Lower leg skin (tissue), 4 donors: ENCODE measurements around the gene POU2AF1. TPM values are rescaled to one million over a fixed set of nuclear protein-coding genes. Genes with fewer than 3 reads are reported as not detected.
"Not testable (repeated sequence)": the region's sequence is repeated elsewhere in the genome, so short reads cannot be mapped to it uniquely, and the experiment has no call there.

Source experiments
- DNase-seq, 2 donors: peaks; one replicate each; pipeline ENCODE4 v3.0.0-alpha.2; 2019; ENCODE audit warnings: low spot score in 2 of 2
- H3K4me3 ChIP-seq: fragments of 200-600 bp; sonication (generic); 2 replicates; pipeline ENCODE4 v1.5.1; 2017; ENCODE audit warnings: mild to moderate bottlenecking, low read depth; ENCODE audit not compliant: poor library complexity, severe bottlenecking
- POLR2A ChIP-seq, 2 donors: fragments of 450-650 bp; IDR thresholded peaks; one replicate each; pipeline ENCODE4 v1.6.1; 2016 to 2017; ENCODE audit warnings: antibody characterized with exemption in 2 of 2, mild to moderate bottlenecking in 1 of 2, moderate library complexity in 1 of 2
- WGBS, 2 donors: methylation state at CpG; one replicate each; pipeline ENCODE4 v1.1.5; 2018; 5-methylcytosine and 5-hydroxymethylcytosine counted together
- intact Hi-C: fragments of 100-400 bp; cut with DNase I; formaldehyde crosslinking; loops from one replicate; pipeline ENCODE4 v1.15.0; 2023; ENCODE audit warnings: low total_unique reads
- total RNA-seq, 4 donors: library from RNA; depleted of rRNA; stranded (reverse); fragments of >200 nt; gene quantifications; one replicate each; pipeline ENCODE4 v1.1.0, GENCODE V29; 2016
- TF ChIP-seq, protein P1 (sequence below), 3 donors: fragments of 450-650 bp; IDR thresholded peaks; one replicate each; pipeline ENCODE4 v1.5.1; 2016; ENCODE audit warnings: antibody characterized with exemption in 3 of 3, mild to moderate bottlenecking in 3 of 3, moderate library complexity in 2 of 3

The POU2AF1 gene
- total RNA-seq, 4 donors from 2014 or later, result 0.13 TPM; not detected in 3

DNA sequence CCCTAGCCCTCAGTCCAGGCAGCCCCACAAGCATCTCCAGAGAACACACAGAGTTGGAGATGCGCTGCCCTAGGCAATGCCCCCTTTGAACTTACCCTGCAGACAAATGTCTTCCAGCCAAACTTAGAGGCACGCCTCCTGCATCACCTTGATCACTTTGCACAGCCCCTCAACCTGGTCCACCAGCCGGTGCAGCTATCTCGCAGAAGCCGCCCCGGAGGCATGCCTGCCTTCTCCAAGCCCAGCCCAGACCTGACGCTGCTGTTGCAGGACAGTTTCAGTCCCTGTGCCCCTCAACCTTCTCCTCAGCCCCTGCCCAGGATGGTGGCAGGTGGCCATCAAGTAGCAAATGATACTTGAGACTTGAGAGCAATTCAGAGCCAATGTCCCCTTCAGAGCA is 16.7 kb upstream of the POU2AF1 start:
- H3K4me3 ChIP-seq, result no peak overlapping the region
- intact Hi-C loops, result no loop called here
- DNase-seq, result no peak
- WGBS, 2 donors, result 88 to 92% methylated on average over 7 of the region's 7 CpGs
- no peak for TF ChIP-seq POLR2A (IDR thresholded peaks at IDR 0.05)
- TF ChIP-seq, protein P1, sequence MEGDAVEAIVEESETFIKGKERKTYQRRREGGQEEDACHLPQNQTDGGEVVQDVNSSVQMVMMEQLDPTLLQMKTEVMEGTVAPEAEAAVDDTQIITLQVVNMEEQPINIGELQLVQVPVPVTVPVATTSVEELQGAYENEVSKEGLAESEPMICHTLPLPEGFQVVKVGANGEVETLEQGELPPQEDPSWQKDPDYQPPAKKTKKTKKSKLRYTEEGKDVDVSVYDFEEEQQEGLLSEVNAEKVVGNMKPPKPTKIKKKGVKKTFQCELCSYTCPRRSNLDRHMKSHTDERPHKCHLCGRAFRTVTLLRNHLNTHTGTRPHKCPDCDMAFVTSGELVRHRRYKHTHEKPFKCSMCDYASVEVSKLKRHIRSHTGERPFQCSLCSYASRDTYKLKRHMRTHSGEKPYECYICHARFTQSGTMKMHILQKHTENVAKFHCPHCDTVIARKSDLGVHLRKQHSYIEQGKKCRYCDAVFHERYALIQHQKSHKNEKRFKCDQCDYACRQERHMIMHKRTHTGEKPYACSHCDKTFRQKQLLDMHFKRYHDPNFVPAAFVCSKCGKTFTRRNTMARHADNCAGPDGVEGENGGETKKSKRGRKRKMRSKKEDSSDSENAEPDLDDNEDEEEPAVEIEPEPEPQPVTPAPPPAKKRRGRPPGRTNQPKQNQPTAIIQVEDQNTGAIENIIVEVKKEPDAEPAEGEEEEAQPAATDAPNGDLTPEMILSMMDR (IDR thresholded peaks at IDR 0.05), result no peak

DNA sequence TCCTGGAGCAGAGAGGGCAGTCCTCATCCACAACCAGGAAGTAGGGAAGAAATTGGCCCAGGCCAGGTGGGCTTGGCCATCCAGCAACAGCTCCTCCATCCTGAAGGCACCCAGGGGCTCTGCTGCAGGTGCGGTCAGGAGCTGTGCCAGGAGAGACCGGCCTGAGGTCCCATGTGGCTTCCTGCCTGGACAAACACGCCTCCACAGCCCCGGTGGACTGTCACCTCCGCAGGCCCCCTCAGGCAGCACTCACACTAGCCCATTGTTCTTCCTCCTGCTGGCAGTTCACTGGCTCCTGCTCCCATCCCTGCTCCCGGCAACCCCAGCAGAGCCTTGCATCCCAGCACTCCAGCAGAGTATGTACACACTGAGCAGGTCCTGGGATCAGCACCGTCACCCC is 16.0 kb upstream of the POU2AF1 start:
- DNase-seq, result no peak
- TF ChIP-seq, protein P1 (IDR thresholded peaks at IDR 0.05), result no peak
- intact Hi-C loops, result no loop called here
- 69 to 86% methylated on average over 7 of the region's 7 CpGs for WGBS, 2 donors
- no peak overlapping the region for H3K4me3 ChIP-seq

DNA sequence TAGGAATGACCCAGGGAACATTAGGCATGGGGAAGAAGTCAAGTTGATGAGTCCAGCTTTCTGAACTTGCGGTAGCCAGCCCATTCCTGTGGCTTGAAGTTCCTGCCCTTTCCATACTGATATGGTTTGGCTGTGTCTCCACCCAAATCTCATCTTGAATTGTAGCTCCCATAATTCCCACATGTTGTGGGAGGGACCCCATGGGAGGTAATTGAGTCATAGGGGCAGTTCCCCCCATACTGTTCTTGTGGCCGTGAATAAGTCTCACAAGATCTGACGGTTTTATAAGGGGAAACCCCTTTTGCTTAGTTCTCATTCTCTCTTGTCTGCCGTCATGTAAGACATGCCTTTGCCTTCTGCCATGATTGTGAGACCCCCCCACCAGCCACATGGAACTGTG is 15.1 kb upstream of the POU2AF1 start:
- intact Hi-C loops, DNase-seq, H3K4me3 ChIP-seq: not testable (repeated sequence)
- WGBS, 2 donors, result 67 to 82% methylated on average over 4 of the region's 4 CpGs

DNA sequence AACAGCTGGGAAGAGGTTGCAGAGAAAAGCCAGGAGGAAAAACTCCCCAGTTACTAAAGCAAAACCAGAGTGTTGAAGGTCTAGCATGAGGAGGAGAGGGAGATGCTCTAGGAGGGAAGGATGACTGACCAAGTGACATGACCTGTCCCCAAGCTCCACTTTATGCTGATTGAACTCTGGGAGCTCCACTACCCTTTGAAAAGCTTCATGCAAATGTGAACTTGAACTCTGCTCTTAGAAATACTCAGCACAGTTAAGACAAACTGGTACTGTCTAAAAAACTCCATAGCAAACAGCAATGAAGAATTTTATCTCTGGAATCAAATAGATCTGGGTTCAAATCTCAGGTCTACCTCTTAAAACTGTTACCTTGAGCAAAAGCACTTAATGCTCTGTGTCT is 14.5 kb upstream of the POU2AF1 start:
- intact Hi-C loops, result no loop called here
- DNase-seq, result no peak
- H3K4me3 ChIP-seq, result no peak overlapping the region
- TF ChIP-seq POLR2A (IDR thresholded peaks at IDR 0.05), result no peak
- TF ChIP-seq, protein P1 (IDR thresholded peaks at IDR 0.05), result no peak

DNA sequence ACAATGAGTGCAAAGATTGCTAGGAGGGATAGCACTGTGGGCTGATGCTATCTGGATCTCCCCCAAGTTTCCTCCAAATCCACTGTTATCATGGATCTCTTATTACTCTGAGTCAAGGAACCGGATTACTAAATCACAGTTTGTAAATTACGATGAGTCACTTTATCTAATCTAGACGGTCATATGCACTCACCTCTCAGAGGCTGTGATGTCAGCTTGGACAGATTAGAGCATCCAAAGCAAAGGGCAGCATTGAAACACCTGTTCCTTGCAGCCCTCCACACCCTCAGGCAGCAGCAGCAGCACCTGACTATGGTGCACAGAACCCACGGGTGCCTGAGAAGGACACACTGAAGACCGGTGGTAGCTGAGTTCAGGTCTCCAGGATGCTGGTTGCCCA is 14.0 kb upstream of the POU2AF1 start:
- no peak overlapping the region for H3K4me3 ChIP-seq
- 69 to 71% methylated on average over 5 of the region's 5 CpGs for WGBS, 2 donors
- no peak for DNase-seq
- TF ChIP-seq, protein P1 (IDR thresholded peaks at IDR 0.05), result no peak
- intact Hi-C loops, result no loop called here

DNA sequence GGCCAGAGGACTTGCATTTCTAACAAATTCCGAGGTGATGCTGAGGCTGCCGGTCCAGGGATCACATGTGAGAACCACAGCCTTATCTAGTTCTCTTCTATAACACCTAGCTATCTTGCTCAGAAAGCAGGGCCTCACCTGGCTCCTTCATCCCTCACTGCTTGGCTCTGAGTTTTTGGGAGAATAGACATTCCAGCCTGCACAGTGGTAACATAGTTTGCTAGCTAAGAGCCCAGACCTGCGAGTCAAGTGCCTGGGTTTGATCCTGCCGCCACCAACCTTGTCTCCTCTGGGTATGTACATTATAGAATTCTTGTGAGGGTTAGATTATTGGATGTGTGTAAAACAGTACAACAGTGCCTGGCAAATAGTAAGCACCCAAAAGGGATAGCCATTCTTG is 13.5 kb upstream of the POU2AF1 start:
- no peak overlapping the region for H3K4me3 ChIP-seq
- TF ChIP-seq POLR2A (IDR thresholded peaks at IDR 0.05), result no peak
- TF ChIP-seq, protein P1 (IDR thresholded peaks at IDR 0.05), result no peak
- no peak for DNase-seq
- WGBS, 2 donors, result 91 to 93% methylated on average over 4 of the region's 4 CpGs
- intact Hi-C loops, result no loop called here
